NCI-H2196 treated with DMSO at 0.1 percent for 48 hours (cell line): ENCODE data around the gene CHRNA1.
"Not testable (repeated sequence)": the region's sequence is repeated elsewhere in the genome, so short reads cannot be mapped to it uniquely, and the experiment has no call there.

Source experiments
- DNase-seq: peaks from one replicate; lab custom pipeline; 2025; ENCODE audit not compliant: unreplicated experiment; lab: John Stamatoyannopoulos, UW

The CHRNA1 gene

GRCh38 chr2:174717916-174718315 lies 46.4 kb downstream of the CHRNA1 start:
- no peak for DNase-seq

- DNase-seq, result no peak
These were observed 47.0 kb downstream of the CHRNA1 start for GRCh38 chr2:174717273-174717672.

- DNase-seq, result no peak
These were observed 47.5 kb downstream of the CHRNA1 start for GRCh38 chr2:174716785-174717184.

GRCh38 chr2:174713686-174714085 lies 50.6 kb downstream of the CHRNA1 start:
- DNase-seq, result no peak

- no peak for DNase-seq
These were observed 53.1 kb downstream of the CHRNA1 start for GRCh38 chr2:174711206-174711605.

GRCh38 chr2:174709416-174710004 lies 54.8 kb downstream of the CHRNA1 start:
- DNase-seq, result not testable (repeated sequence)

GRCh38 chr2:174708713-174709112 lies 55.6 kb downstream of the CHRNA1 start:
- DNase-seq, result no peak

- no peak for DNase-seq
These were observed 59.0 kb downstream of the CHRNA1 start for GRCh38 chr2:174705321-174705720.

GRCh38 chr2:174704642-174705041 lies 59.6 kb downstream of the CHRNA1 start:
- no peak for DNase-seq

- DNase-seq, result no peak
These were observed 60.2 kb downstream of the CHRNA1 start for GRCh38 chr2:174704061-174704460.

- no peak for DNase-seq
These were observed 60.8 kb downstream of the CHRNA1 start for GRCh38 chr2:174703430-174703829.

GRCh38 chr2:174702541-174702940 lies 61.7 kb downstream of the CHRNA1 start:
- DNase-seq, result no peak

- DNase-seq, result peak; percentile 37
These were observed 64.1 kb downstream of the CHRNA1 start for GRCh38 chr2:174699993-174700766.
